GM12873 (cell line): ENCODE measurements around the gene NUBPL.

Experiments used
- TF ChIP-seq, protein P1 (sequence below): IDR thresholded peaks from 2 replicates; pipeline ENCODE4 v1.5.1; 2012; ENCODE audit warnings: low read depth, mild to moderate bottlenecking, moderate library complexity, low read length, control low read depth; ENCODE audit not compliant: insufficient read depth; ENCODE audit errors: missing control alignments

Gene NUBPL, protein sequence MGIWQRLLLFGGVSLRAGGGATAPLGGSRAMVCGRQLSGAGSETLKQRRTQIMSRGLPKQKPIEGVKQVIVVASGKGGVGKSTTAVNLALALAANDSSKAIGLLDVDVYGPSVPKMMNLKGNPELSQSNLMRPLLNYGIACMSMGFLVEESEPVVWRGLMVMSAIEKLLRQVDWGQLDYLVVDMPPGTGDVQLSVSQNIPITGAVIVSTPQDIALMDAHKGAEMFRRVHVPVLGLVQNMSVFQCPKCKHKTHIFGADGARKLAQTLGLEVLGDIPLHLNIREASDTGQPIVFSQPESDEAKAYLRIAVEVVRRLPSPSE

GRCh38 chr14:31561155-31561846 lies at the start of gene NUBPL:
TSS of gene NUBPL (plus strand) at chr14:31561404. CDS start at chr14:31561440, 36 bp downstream.
- TF ChIP-seq, protein P1, sequence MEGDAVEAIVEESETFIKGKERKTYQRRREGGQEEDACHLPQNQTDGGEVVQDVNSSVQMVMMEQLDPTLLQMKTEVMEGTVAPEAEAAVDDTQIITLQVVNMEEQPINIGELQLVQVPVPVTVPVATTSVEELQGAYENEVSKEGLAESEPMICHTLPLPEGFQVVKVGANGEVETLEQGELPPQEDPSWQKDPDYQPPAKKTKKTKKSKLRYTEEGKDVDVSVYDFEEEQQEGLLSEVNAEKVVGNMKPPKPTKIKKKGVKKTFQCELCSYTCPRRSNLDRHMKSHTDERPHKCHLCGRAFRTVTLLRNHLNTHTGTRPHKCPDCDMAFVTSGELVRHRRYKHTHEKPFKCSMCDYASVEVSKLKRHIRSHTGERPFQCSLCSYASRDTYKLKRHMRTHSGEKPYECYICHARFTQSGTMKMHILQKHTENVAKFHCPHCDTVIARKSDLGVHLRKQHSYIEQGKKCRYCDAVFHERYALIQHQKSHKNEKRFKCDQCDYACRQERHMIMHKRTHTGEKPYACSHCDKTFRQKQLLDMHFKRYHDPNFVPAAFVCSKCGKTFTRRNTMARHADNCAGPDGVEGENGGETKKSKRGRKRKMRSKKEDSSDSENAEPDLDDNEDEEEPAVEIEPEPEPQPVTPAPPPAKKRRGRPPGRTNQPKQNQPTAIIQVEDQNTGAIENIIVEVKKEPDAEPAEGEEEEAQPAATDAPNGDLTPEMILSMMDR, result no peak

GRCh38 chr14:31527087-31527486 lies 34.1 kb upstream of the NUBPL start:
- TF ChIP-seq, protein P1, result no peak

- TF ChIP-seq, protein P1, result no peak
These were observed 33.7 kb upstream of the NUBPL start for GRCh38 chr14:31527546-31527945.

GRCh38 chr14:31529053-31529452 lies 32.2 kb upstream of the NUBPL start:
- TF ChIP-seq, protein P1, result no peak

DNA sequence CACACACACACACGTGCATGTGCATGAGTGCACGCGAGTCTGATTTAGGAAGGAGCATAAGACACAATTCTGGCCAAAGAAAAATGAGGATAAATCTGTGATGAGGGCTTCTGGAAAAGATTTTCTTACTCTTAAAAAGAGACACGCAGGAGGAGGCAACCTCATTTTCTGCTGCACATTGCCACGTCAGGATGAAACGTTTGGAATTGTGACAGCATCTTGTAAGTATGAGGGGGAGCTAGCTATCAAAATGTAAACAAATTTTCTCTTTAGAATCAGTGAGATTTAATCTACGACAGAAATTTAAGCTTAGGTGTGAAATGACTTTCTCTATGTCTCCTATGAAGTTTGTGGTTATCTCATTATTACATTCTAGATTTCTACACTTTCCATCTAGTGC lies 31.1 kb upstream of the NUBPL start:
- TF ChIP-seq, protein P1, result no peak

GRCh38 chr14:31536201-31536960 lies 24.8 kb upstream of the NUBPL start:
- TF ChIP-seq, protein P1, result no peak

DNA sequence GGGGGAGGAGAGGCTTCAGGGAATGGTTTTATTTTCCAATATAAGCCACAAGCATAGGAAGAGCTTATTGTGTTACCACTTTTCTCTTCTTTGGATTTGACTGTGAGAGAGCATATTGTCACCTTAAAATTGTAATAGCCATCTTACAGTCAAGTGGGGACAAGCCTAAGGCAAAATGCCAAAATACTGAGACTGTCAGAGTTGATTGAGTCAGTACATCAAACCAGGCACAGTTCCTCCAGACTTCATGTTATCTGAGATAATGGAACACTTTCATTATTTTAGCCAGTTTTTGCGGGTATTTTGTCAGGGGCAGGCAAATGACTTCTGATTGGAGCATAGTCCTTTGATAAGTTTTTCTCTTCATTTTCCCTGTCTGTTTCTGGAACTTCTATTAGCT lies 19.5 kb upstream of the NUBPL start:
- TF ChIP-seq, protein P1, result no peak
